HG02678 (cell line): ENCODE measurements around the gene ITPKB.
A peak's percentile ranks its signal among the peaks of the same experiment; 100 is the strongest.

ENCODE experiments used
- ATAC-seq: cut with Tn5 transposase; IDR thresholded peaks from one replicate; pipeline ENCODE4 v1.9.1; 2021; ENCODE audit warnings: mild to moderate bottlenecking, moderate library complexity; ENCODE audit not compliant: unreplicated experiment

Gene ITPKB

DNA sequence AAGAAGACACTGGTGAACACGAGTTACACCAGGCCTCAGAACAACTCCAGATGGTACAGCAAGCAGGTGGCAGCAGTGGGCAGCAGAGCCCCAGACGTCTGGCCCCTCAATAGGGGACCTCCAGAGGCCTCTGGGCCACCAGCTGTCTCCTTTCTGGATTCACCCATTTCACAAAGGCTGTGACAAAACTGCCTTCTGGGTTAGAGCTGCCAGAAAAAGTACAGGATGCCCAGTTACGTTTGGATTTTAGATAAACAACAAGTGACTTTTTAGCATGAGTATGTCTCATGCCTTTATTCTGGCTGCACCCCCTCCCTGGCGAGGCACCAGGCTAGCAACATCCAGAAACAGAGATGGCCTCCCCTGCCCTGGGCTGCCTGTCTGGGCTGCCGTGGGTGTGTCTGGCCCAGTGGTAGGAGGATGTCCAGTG is 30.1 kb downstream of the ITPKB start:
- ATAC-seq: no peak

DNA sequence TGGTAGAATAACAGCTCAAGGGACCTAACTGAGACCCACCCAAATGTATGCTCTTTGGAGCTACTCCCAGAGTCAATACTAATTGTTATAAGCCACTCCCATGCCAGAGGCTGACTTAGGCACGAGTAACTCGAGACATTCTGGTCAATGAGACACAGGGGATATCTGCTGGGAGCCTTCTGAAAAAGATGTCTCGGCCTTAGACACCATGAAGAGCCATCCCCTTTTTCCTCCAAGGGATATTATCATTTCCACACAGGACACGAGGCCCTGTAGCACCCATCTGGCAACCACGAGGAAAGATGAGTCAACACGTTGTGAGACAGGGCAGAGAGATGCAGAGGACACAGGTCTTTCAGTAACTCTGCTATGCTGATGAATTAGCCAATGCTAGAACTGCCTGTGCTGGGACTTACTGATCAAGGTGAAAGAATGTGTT is 30.7 kb downstream of the ITPKB start:
- ATAC-seq: no peak

DNA sequence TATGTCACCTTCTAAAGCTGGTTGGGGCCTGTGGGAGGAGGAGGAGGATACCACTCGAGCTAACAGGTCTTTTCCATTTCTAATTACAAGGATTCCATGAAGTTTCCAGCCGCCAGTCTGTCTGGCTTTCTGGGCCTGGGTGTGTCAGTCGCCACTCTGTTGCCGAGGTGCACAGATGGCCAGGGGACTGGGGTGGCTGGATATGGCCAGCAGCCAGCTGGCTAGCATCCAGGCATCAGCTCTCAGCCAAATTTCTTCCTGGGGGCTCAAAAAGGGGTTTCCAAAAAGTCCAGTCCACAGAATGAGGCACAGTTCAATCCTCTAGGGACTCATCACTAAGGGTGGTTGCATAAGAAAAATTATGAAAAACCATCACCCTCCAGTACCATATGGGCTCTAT is 32.4 kb downstream of the ITPKB start:
- no peak for ATAC-seq

DNA sequence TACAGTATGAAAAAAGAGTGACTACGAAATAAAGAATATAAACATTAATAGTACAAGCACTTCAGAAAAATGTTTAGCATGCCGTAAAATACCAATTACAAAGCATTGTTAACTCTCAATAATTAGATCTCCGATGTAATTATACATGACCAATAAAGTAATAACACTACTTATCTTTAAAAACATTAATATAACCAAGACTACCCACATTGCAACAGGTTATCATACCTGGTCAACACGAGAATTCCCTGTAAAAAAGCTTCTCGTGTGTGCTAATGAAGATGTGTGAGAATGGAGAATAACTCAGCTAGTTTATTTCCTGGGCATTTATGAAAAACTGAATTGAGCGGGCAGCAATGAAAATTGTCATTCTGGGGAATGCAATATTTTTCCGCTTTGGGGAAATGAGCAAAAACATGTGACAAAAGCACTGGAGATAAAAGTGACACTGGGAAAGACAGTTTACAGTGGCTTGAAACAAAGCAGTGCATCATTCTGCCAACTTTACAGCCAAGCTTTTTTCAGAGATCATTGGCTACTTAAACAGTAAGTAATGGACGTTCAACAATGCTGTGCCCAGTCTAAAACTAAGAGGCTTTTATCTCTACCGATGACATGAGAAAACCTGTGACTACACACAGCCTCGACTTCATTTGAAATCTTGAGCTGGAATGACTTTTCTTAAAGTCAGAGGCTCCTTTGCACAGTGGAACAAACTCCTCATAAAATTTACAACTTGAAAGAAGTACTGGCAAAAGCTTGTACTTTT is 34.7 kb downstream of the ITPKB start:
- no peak for ATAC-seq

DNA sequence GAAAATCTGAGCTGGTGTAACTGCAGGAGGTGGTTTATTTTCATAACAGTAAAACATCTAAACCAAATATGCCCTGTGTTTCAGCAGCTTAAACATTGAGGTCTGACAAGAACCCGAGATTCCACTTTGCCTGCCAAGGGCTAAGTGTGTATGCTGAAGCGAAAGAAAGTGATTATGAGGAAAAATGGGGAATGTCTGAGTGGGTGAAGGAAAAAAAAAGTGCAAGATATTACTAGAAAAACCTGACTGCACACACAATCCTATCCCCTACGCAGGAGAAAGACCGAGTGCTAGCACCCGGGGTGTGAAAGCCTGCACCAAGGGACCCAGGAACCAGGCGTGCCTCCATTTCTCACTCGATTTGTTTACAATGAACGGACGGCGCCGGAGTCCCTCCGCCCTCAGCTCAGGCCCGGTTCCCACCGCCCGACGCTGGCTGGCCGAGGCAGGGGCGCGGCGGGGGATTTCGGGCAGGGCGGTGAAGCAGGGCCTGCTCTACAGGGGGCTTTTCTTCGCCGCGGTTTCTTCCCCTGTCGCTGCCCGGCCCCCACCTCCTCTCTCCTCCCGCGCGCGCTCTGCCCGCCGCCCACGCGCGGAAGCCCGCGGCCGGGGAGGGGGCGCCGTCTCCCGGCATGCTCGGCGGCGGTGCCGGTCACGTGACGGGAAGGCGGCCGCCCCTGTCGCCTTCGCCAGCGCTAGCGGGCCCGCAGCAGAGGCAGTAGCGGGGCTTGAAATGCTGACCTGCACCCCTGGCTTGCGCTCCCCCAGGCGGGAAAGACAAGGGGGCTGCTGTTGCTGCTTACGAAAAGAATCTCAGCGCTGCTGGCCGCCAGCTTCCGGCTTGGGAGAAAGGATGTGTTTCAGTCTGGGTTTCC is 35.9 kb downstream of the ITPKB start:
- peak; percentile 88 for ATAC-seq

DNA sequence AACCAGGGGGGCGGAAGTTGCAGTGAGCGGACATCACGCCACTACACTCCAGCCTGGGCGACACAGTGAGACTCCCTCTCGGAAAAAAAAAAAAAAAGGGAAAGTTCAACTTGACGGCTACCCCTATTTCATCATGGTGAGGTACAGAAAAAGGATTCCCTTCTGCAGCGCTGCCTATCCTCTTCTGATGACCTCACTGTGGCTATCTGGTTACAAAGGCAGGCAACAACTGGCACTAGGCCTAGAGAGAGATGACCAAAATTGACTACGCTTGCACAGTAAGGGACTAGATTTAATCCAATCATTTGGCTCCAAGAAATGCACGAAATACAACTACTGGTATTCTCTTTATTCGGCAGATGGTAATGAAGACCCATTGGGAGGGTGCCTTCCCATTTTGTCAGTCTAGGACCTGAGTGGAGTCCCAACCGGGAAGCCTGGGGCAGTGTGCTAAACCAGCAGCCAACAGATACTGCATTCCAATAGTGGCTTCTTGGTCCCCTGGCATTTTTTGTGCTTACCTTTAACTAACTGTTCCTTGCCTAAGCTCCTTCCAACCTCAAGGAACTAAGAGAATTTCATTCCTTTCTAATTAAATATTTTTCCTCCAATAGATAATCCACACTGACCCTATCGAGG is 36.6 kb downstream of the ITPKB start:
- no peak for ATAC-seq

DNA sequence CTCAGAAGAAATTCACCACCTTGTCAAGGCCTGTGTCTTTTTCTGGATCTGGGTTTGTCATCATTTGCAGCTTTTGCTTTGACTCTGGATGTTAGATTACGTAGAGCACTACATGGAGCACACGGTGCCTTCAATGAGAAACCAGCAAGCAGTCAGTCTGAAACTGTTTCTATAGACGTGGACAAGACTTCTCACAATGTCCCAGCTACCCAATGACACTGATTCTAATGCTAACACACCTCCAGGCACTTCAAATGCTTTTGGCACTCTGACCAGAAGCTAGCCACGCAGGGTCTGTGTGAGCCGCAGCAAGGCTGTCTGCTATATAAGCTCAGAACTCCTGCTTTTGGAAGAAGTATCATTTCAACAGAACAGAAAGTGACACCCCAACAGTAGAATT is 38.2 kb downstream of the ITPKB start:
- no peak for ATAC-seq

DNA sequence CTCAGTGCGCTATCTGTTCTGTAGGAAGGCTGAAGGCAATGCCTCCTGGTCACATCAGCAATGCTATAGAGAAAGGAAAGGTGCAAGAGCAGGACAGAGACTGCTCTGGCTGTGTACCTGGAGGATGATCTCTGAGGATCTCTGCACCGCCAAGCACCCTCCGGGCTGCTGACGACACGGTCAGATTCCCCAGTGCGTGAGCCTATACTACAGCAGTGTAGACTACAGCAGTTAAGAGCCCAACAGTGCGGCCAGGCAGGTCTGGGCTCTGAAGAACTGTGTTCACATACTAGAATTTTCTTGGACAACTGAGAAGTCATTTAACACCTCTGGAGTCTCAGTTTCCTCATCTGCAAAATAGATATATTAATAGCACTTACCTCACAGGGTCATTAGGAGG is 39.9 kb downstream of the ITPKB start:
- ATAC-seq: no peak

DNA sequence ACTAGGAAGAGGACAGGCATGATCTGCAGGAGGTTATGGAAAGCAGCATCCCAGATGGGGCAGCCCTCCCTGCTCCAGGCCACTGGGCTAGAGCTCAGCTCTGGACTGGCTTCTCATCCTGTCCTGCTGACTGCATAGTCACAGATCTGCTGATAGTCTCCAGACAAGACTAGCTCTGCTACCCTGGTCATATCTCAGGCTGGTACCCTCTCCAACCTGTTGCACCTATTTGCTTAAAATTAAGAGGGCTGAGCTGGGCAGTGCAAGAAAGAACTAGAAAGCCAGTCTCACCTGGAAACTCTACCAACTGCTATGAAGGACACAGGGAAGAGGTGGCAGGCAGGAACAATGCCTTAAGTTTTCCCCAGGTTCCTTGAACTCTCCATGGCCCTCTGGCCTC is 40.4 kb downstream of the ITPKB start:
- ATAC-seq: no peak

DNA sequence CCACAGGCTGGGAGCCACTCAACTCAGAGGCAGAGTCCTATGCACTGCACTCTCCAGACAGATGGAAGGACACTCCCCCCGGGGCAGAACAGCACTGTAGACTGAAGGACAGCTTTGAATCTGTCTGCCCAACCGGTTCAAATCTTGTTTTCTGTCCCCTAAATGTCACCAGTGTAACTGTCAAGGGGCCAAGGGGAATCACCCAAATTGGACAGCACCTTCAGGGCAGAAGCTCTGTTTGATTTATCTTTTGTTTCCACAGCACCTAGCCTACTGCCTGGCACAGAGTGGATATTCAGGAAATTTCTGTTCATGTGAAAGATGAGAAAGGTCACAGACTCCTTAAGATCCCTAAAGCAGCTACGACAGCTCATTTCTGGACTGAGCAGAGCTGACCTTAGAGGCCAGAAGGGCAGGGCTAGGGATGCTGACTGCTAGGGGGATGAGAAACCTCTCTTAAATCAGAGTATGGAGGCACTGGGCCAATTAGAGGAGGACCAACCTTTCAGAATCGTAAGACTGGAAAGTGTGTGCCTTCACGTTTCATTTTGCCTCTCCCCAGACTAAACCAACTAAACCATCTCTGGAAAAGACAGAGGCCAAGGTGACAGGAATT is 41.0 kb downstream of the ITPKB start:
- peak; percentile 27 for ATAC-seq

DNA sequence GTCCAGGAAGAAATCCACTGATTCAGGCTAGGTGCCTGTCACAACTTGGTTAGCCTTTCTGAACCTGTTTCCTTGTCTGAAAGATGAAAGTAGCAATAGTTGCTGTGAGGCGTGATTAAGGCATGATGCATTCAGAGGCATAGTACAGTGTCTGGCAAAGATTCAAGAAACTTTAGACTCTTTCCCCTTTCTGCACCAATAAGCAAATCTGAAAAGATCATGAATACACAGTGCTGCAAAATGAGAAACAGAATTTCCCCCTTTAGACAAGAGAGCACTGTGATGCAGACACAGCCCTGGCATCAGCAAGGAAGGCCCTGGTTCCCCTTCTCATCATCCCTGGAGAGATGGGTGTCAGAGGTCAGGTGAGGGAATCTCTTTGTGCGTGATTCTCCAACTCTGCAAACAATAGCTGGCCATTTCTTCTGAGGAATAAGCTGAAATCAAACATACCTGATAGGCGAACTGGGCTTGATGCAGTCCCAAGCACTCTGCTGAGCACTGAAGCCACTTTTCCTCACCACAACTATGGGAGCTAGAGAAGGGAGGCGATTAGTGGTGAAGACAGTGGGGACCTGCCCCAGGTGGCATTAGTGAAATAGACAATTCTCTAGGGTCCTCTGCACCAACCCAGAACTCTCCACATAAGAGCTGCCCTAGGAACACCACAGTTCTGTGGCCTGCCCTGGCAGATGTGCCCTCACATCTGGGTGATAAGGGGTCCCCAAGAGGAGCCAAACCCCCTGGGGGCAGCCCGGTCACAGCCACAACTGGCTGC is 41.7 kb downstream of the ITPKB start:
- ATAC-seq: peak; percentile 71

DNA sequence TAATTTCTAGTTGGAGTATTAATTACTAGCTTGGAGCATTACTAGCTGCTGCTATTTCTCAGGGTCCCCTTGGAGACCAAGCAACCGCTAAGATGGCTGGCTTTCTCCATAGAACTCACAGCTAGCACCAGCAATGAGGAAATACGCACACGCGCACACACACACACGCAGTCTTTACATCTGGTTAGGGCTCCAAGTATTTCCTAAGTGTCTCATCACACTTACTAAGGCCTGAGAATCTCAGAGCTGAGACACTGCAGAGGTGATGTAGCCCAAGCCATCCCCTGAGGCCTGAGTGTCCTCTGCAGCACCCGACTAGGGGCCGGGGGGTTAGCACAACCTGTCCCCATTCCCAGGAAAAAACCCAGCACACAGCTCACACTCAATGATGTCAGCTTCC is 42.5 kb downstream of the ITPKB start:
- no peak for ATAC-seq

DNA sequence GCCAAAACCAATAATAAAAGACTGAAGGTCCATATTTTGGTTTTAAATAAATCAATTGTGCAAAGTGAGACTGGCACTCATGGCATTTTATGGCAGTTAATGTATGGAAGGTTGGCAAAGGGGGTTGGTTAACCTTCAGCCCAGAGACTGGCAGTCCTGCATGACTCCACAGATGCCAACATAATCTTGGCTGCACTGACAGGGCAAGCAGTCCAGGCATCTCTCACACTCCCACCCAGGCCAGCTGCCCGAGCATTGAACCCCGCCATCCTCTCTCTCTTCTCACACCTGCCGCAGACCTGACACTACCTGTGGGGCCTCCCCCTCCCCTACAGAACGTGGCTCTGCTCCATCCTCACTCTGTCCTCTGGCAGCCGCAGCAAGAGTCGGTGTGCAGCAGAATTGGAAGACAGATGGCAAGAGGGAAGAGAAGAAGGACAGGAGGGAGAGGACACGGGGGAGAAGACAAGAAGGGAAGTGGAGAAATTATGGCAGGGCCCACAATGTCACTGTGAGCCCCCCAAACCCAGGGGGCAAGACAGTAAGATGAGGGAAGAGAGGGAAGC is 43.7 kb downstream of the ITPKB start:
- no peak for ATAC-seq

DNA sequence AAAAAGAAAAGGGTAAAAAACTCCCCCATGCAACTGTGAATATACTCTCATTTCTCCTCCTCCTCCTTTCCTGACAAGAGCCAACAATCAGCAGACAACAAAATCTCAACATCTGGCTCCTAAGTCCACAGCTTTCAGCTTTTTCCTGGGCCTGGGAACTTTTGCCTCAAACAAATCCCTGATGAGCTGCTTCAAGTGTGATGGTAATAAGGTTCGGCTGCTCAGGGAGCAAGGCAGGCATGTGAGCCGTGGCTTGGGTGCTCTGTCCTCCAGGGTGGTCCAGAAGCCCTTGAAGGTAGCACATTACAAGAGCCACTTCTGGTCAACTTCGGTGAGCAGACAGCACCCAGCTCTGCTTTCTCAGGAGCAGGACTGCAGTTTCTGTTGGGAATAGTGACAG is 46.3 kb downstream of the ITPKB start:
- no peak for ATAC-seq

DNA sequence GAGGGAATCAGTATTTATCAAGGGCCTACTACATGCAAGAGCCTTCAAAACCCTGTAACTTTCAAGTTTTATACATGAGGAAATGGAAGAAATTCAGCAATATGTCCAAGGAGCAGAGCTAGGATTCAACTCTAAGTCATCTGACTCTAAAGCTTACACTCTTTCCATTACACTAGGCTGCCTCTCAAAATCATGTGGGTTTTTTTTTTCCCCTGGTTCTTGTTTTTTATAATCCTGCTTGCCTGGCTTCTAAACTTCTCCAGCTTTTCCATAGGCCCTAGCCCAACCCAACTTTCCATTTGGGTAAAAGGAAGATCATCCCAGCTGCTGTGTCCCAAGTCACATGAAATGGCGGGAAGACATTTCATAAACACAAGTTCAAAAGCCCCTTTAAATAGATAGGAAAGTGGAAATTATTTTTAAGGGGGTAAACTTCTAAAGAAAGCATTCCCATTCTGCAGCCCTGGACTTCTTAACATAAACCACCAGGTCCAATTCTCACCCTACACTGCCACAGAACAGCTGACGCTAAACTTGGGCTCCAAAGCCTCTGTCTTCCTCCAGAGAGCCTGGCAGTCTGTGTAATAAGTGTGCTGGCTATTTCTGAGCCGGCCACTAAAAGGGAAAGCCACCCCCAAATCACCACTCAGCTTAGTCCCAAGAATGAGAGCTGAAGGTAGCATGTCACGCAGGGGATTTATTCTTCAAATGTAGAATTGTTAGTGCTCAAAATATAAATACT is 46.9 kb downstream of the ITPKB start:
- ATAC-seq: no peak

DNA sequence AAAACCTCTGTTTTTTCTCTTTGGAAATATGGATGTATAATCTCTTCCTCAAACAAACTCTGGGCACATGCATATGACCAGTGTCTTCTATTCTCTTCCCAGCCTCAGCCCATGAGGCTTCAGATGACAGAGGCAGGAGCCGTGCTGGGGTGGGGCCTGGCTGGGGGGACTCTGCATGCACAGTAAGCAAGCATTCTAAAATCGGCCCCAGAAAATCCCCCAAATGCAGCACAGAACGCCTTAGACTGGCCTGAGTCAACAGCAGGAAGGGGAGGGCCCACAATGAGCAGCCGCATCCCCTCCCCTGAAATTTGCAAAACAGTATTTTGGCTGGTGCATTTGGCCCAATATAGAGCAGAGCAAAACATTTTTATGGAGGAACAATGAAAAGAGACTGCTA is 47.8 kb downstream of the ITPKB start:
- peak; percentile 77 for ATAC-seq

DNA sequence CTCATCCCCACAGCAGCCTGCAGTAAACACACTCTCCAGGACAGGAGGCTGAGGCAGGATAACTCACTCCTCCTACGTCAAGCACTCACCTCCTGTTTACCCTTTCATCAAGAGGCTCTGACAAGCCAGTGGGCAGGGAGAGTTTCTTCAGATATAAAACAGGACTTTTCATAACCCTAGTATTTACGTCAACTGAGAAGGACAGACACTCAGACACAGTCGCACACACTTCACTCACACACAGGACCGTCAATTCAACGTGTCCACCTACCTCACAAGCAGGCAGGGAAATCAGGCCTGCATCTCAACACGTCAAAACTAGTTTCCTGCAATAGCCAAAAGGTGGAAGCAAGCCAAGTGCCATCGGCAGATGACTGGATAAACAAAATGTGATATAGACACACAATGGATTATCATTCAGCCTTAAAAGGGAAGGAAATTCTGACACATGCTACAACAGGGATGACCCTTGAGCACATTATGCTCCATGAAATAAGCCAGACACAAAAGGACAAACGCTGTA is 48.6 kb downstream of the ITPKB start:
- ATAC-seq: no peak

DNA sequence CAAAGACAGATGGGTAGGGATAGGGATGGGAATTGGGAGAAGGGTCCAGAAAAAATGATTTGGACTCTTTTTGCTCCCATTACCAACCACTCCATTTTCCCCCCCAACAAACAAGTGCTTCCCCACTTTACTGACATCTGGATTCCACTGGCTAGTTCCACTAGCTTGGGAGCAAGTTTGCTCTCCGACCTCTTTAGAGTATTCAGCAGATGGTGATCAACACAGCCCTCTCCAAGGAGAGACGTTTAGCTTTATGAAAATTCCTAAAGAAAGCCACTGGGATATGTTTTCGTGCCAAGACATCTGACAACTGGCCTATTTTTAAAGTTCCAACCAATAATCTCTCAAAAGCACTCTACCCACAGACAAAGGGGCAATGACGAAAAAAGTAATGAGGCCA is 50.3 kb downstream of the ITPKB start:
- ATAC-seq: no peak

DNA sequence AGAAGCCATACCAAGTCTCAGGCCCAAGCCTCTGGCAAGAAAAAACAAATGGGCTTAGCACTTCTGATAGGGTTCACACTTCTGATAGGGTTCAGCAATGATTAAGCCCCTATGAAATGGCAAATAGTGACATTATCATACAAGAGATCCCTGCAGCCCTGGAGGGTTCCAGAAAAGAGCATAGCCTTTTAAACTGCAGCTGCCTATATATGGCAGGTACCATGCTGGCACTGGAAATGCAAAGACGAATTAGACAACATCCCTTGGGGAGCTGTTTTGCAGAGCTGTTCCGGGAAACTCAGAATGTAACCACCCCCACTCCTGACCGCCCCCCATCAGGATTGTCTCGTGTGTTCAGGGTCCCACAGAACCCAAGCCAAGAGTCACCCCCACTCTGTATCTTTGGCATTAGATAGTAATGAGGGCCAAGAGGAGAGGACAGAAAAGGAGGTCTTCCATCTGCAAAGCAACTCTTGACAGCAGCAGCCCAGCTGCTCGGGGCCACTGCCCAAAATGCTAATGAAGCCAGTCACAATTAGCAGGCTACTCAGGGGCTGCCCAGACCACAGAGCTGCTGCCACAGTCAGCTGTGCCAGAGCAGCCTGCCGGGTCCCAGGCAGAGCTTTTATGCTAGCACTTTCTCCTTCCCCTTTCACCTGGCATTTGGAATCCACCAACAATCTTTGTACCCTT is 50.9 kb downstream of the ITPKB start:
- no peak for ATAC-seq
